Colon (tissue), 2 donors: ENCODE data around the gene TGFB3.

Experiments used
- FAIRE-seq: peaks from 2 replicates; lab custom pipeline; 2012; peaks lifted over from hg19 to GRCh38; lab: Jason Lieb, UNC
- donor health status: control.
- donor health status: control.

TGFB3 gene

GRCh38 chr14:75987201-75987970 lies 5.6 kb upstream of the TGFB3 start:
- FAIRE-seq, result no peak

GRCh38 chr14:75986439-75986765 lies 4.6 kb upstream of the TGFB3 start:
- FAIRE-seq, result no peak

- FAIRE-seq, result no peak
Observed at GRCh38 chr14:75985618-75986438, 4.0 kb upstream of the TGFB3 start, which contains the start of gene IFT43. TSS of gene IFT43 (plus strand) at chr14:75985763. CDS start at chr14:75985787, 24 bp downstream.

GRCh38 chr14:75984674-75985073 lies 2.9 kb upstream of the TGFB3 start:
- no peak for FAIRE-seq

- no peak for FAIRE-seq
Observed at GRCh38 chr14:75983019-75983358, 1.2 kb upstream of the TGFB3 start.

- FAIRE-seq, result no peak
Observed at GRCh38 chr14:75982266-75983018, 647 bp upstream of the TGFB3 start.

GRCh38 chr14:75980856-75981255 lies 939 bp downstream of the TGFB3 start:
- no peak for FAIRE-seq

GRCh38 chr14:75979648-75980565 lies 1.9 kb downstream of the TGFB3 start:
- no peak for FAIRE-seq

- no peak for FAIRE-seq
Observed at GRCh38 chr14:75979071-75979571, 2.7 kb downstream of the TGFB3 start.

GRCh38 chr14:75978249-75978731 lies 3.5 kb downstream of the TGFB3 start:
- FAIRE-seq, result no peak

- FAIRE-seq, result no peak
Observed at GRCh38 chr14:75977582-75977943, 4.2 kb downstream of the TGFB3 start.

- FAIRE-seq, result no peak
Observed at GRCh38 chr14:75976826-75977581, 4.8 kb downstream of the TGFB3 start.

- FAIRE-seq, result no peak
Observed at GRCh38 chr14:75972801-75973421, 8.9 kb downstream of the TGFB3 start.

GRCh38 chr14:75971509-75971908 lies 10.3 kb downstream of the TGFB3 start:
- no peak for FAIRE-seq

- FAIRE-seq, result no peak
Observed at GRCh38 chr14:75970989-75971388, 10.8 kb downstream of the TGFB3 start.

- FAIRE-seq, result no peak
Observed at GRCh38 chr14:75969891-75970290, 11.9 kb downstream of the TGFB3 start.

- no peak for FAIRE-seq
Observed at GRCh38 chr14:75969126-75969525, 12.7 kb downstream of the TGFB3 start.

GRCh38 chr14:75968456-75968855 lies 13.3 kb downstream of the TGFB3 start:
- FAIRE-seq, result no peak

GRCh38 chr14:75967866-75968265 lies 13.9 kb downstream of the TGFB3 start:
- FAIRE-seq, result no peak

- no peak for FAIRE-seq
Observed at GRCh38 chr14:75961662-75962061, 20.1 kb downstream of the TGFB3 start.
